Hepatic stellate cell (primary cell): ENCODE measurements around the gene PIGL.
"Not testable (repeated sequence)": the region's sequence is repeated elsewhere in the genome, so short reads cannot be mapped to it uniquely, and the experiment has no call there.

Experiments
- DNase-seq: peaks from one replicate; pipeline ENCODE4 v3.0.0; 2011; ENCODE audit warnings: low spot score

The PIGL gene

GRCh38 chr17:16217002-16217635 lies at the start of gene PIGL:
PIGL (plus strand) TSS chr17:16217210; CDS start chr17:16217227, 17 bp downstream.
- peak; percentile 91 for DNase-seq

GRCh38 chr17:16171613-16172012 lies 45.4 kb upstream of the PIGL start:
- no peak for DNase-seq

DNA sequence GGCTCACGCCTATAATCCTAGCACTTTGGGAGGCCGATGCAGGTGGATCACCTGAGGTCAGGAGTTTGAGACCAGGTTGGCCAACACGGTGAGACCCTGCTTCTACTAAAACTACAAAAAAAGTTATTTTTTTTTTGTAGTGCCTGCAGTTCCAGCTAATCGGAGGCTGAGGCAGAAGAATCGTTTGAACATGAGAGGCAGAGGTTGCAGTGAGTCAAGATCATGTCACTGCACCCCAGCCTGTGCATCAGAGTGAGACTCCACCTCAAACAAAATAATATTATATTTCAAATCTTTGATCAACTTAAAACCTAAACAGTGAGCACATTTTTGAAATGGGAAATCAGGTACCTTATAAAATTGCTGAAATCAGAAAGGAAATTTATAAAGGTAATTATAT lies 38.2 kb upstream of the PIGL start:
- no peak for DNase-seq

DNA sequence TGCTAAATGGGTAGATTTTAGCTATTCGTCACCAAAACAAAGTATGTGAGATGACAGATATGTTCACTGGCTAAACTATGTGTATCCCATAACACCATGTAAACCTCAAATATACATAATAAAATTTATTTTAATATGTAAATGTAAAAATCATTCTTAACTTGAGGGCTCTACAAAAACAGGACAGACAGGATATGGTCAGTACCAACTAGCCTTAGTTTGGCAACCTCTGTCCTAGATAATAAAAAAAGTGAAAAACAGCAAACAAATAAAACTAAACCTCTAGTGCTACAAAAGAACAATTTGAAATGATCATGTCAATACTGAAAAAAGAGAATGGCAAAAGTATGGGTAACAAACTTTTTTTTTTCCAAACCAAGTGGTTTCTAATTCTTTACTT lies 35.4 kb upstream of the PIGL start:
- DNase-seq = no peak

GRCh38 chr17:16187642-16188041 lies 29.4 kb upstream of the PIGL start:
- DNase-seq = no peak

GRCh38 chr17:16189791-16190348 lies 27.1 kb upstream of the PIGL start:
- no peak for DNase-seq

GRCh38 chr17:16190703-16191360 lies 26.2 kb upstream of the PIGL start:
- no peak for DNase-seq

DNA sequence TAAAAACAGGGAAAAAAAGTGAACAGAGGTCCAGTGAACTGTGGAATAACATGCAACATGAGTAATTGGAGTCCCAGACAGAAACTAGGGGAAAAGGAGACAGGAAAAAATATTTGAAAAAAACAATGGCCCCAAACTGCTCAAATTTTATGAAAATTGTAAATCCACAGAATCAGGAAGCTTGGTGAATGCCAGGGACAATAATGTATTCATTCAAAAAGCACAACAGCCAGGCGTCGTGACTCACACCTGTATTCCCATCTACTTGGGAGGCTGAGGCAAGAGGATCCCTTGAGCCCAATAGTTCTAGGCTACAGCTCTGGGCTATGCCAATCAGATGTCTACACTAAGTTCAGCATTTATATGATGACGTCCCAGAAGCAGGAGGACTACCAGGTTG lies 25.4 kb upstream of the PIGL start:
- DNase-seq = no peak

DNA sequence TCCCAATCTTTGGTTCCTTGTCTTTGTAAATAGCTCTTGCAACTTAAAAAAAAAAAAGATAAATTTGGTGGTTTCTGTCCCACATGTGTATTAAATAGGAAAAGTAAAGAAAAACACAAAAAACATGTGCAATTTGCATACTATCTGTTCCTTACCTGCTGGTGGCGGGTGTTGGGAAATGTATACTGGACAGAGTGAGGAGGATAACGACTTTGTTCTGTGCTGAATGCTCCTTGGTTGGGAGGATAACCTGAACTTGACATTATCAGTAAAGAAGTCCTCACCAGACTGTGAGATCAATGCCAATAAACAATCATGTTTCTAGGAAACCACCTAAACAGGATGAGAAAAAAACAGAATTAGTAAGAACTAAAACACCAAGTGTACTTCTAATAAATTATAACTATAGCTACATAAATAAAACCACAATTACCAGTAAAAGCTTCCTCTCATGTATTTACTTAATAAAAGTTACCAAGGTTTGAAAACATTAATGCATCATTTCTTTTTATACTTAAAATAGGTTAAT lies 22.6 kb upstream of the PIGL start:
- not testable (repeated sequence) for DNase-seq

DNA sequence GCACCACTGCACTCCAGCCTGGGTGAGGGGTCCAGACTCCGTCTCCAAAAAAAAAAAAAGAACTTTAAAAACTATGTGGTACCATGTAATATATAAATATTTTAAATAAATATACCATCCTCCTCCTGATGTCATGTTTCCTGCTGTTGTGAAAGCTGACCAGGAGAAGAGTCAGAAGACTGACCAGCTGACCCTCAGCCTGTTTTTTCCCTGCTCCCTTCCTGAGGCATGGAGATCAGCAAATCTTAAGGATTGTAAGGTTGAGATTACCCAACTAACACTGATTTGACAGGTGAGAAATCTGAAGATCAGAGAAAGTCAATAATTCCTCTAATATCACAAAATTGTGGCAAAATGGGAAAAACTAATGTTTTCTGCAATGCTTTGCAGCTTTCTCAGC lies 19.7 kb upstream of the PIGL start:
- no peak for DNase-seq

- DNase-seq = no peak
These were observed 17.9 kb upstream of the PIGL start for GRCh38 chr17:16199093-16199492.

GRCh38 chr17:16201693-16202131 lies 15.3 kb upstream of the PIGL start:
- not testable (repeated sequence) for DNase-seq

DNA sequence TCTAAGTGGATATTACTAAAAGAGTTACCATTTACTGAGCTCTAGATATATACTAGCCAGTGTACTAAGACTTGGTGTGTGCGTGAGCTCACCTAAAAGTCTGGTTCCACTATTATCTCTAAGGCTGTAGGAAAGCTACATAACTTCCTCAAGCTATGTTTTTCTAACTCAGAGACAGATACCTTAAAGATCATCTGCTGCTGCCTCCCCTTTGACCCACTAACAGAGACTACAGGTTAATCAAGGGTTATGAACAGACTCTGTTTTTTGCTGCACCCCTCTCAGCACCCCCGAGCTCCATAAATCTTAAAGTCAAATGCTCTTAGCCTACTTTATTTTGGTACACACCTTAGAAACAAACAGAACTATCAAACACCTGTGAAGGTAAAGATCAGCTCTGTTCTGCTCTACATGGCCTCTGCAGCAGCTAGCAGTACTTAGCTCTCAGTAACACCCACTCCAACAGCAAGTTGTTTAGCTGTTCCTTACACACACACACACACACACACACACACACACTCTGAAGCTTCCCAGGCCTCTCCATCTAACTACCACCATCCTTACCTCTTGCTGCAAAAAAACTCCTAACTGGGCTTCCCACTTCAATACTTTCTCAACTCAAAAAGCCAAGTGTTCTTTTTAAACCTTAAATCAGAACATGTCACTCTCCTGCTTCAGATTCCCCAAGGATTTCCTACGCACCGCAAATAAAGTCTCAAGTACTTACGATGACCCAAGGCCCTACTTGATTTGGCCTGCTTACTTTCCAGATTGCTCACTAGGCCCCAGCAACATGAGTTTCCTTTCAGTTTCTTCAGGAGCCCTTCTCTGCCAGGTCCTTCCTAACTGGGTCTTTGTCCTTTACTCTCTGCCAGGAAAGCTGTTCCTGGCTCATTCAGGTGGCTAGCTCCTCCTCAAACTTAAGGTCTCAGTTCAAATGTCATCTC lies 14.2 kb upstream of the PIGL start:
- not testable (repeated sequence) for DNase-seq

- DNase-seq = not testable (repeated sequence)
These were observed 12.2 kb upstream of the PIGL start for GRCh38 chr17:16204763-16205162.

- DNase-seq = no peak
These were observed 5.4 kb upstream of the PIGL start for GRCh38 chr17:16211590-16211989.

DNA sequence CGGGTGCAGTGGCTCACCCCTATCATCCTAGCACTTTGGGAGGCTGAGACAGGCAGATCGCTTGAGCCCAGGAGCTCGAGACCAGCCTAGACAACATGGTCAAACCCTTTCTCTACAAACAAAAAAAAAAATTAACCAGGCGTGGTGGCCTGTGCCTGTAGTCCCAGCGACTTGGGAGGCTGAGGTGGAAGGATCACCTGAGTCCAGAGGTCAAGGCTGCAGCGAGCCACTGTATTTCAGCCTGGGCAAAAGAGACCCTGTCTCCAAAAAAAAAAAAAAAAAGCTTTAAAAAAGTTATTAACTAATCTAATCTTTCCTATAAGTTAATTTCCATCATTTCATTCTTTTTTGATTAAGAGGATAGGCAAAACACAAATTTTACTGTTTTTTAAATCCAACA lies 4.2 kb upstream of the PIGL start:
- no peak for DNase-seq

DNA sequence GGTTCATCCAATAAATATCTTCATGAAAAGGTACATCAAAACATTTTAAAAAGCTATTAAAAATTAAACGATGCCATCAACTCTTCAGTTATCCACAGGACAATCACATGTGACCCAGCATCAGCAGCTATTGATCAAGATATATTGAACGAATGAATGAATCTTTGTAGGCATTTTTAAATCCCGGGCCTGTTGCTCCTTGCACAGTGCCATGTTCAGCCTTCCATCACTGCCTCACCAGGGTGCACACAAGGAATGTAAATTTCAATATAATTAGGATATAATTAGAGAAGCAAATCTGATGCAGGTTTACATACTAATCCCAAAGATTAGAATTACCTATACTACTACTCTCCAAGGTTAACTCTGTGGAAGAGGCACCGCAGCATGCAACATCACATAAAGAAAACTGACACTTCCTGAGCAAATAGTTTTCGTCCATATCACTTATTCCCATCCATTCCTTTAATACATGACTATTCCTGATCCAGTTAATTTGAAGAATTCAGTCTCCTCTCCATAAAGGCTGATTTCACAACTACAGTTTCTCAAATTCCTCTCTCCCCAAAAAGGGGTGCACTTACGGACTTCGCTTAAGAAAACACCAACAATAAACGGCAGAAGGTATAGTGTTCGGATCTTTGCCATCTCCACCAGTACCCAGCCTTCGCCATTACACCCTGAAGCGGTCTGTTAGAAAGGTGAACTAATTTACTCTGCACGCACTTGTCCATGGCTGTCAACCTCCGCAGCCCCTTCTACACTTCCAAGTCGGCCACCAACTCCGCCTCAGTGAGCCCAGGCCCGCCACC lies 2.6 kb upstream of the PIGL start:
- peak; percentile 27 for DNase-seq

- peak; percentile 46 for DNase-seq
These were observed 2.1 kb upstream of the PIGL start for GRCh38 chr17:16215002-16215272.

DNA sequence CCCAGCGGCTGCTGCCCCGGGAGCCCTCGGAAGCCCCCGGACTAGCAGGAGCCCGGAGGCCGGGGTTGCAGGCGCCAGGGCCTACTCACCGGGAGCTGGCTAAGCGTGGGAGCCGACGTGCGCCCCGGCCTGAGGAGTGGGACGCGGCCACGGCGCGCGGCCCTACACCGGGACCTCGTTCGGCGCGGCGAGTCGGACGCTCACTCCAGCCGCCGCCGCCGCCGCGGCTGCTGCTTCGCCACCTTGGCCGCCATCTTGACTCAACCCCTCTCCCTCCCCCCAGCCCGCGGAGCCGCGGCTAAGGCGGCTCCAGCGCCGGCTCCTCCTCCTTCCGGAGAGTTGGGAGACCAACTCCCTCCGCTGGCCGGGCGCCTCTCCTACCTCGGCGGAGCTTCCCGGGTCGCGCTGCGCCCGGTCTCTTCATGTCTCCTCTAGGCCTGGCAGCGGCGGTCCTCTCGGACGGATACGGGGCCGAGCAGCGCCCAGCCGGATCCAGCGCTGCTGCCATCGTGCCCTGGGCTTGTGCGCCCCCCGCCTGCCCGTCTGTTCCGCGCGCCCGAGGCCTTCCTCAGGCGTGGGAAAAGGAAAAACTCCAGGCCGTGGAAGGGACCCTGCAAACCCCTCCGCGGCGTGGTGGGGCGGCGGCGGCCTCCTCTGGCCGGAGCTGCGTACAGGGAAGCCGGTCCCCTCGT lies 1.6 kb upstream of the PIGL start, which contains the start of gene NCOR1:
Gene NCOR1, minus strand, starts transcription at position 262 of the 692 bp plus-strand sequence. CDS start 20,965 bp downstream, outside the sequence.
- DNase-seq = peak; percentile 90

DNA sequence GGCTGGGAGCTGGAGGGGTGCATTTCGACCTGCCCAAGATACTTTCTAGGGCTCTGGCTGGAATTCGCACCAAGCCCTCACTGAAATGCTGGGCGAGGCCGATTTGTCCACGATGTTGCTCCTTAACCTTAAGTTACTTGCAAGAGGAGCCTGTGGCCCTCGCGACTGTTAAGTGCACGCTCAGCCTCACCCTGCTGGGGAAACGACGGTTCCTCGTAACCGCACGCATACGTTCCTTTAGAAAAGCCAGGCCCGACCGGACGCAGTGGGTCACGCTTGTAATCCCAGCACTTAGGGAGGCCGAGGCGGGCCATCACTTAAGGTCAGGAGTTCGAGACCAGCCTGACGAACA lies 1.1 kb upstream of the PIGL start:
- peak; percentile 18 for DNase-seq
